Measurements from ENCODE around the gene FFAR3. TPM values are rescaled to one million over a fixed set of nuclear protein-coding genes. Genes with fewer than 3 reads are reported as not detected.

Gene FFAR3
- total RNA-seq, 2 donors from 2014 or later, result not detected

- peaks cover 22% of the 10 kb centered on the region for H3K4me1 ChIP-seq
- intact Hi-C loops (cut with DNase I), result no loop called here
- no peaks in the 10 kb centered on the region for H3K36me3 ChIP-seq (replicated peaks in 1 of 2; ENCODE audit: insufficient read depth in 1 of 2, low read depth in 2 of 2)
- ATAC-seq (no peak), DNase-seq (no peak)
- no peaks in the 10 kb centered on the region for H3K9me3 ChIP-seq
- 59 to 100% methylated on average over 2 to 6 of the region's 14 CpGs for WGBS, 2 donors
- no peak for TF ChIP-seq CTCF (IDR thresholded peaks at IDR 0.05)
- no peak for TF ChIP-seq POLR2A (IDR thresholded peaks at IDR 0.05)
- H3K4me3 ChIP-seq, result no peak overlapping the region
- no peaks in the 10 kb centered on the region for H3K27me3 ChIP-seq
- no peak overlapping the region for H3K27ac ChIP-seq
Measured at GRCh38 chr19:35362261-35363000, 4.2 kb downstream of the FFAR3 start.

- ATAC-seq (no peak), DNase-seq (no peak)
- no peaks in the 10 kb centered on the region for H3K36me3 ChIP-seq (replicated peaks in 1 of 2; ENCODE audit: insufficient read depth in 1 of 2, low read depth in 2 of 2)
- whole genome bisulfite sequencing, 2 donors, result 80 to 85% methylated on average over 1 to 8 of the region's 11 CpGs
- no peaks in the 10 kb centered on the region for H3K9me3 ChIP-seq
- H3K4me1 ChIP-seq, result peaks cover 16% of the 10 kb centered on the region
- no peaks in the 10 kb centered on the region for H3K27me3 ChIP-seq
- TF ChIP-seq POLR2A (IDR thresholded peaks at IDR 0.05), result no peak
- TF ChIP-seq CTCF (IDR thresholded peaks at IDR 0.05), result no peak
- no peak overlapping the region for H3K27ac ChIP-seq
- intact Hi-C loops (cut with DNase I), result no loop called here
- H3K4me3 ChIP-seq, result no peak overlapping the region
Measured at GRCh38 chr19:35363001-35363590, 4.8 kb downstream of the FFAR3 start.

GRCh38 chr19:35363711-35364425 is 5.6 kb downstream of the FFAR3 start:
- no peak for ATAC-seq

DNA sequence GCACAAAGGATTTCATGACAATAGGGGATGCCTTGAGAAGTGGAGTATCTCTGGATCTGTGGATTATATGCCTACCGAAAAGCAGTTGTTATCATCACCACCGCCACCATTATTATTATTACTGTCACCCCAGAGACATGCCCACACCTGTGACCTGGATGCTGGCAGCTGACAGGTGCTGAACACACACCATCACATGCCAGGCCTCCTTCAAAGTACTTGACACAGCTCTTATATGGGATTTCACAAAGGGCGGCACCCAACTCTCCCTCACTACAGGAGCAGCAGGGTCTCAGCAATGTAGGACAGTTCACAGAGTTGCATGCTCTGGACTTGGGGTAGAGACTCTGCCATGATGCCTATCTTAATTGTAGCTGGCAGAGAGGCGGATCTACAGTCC is 7.0 kb downstream of the FFAR3 start:
- H3K4me1 ChIP-seq, result peaks cover 14% of the 10 kb centered on the region
- H3K4me3 ChIP-seq, result no peak overlapping the region
- no peak for ATAC-seq
- no peaks in the 10 kb centered on the region for H3K36me3 ChIP-seq (replicated peaks in 1 of 2; ENCODE audit: insufficient read depth in 1 of 2, low read depth in 2 of 2)
- TF ChIP-seq CTCF (IDR thresholded peaks at IDR 0.05) (no peak), POLR2A (IDR thresholded peaks at IDR 0.05) (no peak)
- DNase-seq, result no peak
- no peaks in the 10 kb centered on the region for H3K27me3 ChIP-seq
- intact Hi-C loops (cut with DNase I), result no loop called here
- 100% methylated on average over 2 of the region's 4 CpGs for WGBS, 2 donors
- H3K27ac ChIP-seq, result no peak overlapping the region
- no peaks in the 10 kb centered on the region for H3K9me3 ChIP-seq

More at GRCh38 chr19:35363711-35364425, 5.6 kb downstream of the FFAR3 start:
- 82 to 84% methylated on average over 14 to 15 of the region's 19 CpGs for WGBS, 2 donors
- Histone ChIP-seq H3K9me3 (no peaks in the 10 kb centered on the region), H3K36me3 (replicated peaks in 1 of 2; ENCODE audit: insufficient read depth in 1 of 2, low read depth in 2 of 2) (no peaks in the 10 kb centered on the region), H3K4me3 (no peak overlapping the region), H3K4me1 (peaks cover 14% of the 10 kb centered on the region), H3K27ac (no peak overlapping the region), H3K27me3 (no peaks in the 10 kb centered on the region)
- intact Hi-C loops (cut with DNase I), result no loop called here
- no peak for DNase-seq
- TF ChIP-seq CTCF (IDR thresholded peaks at IDR 0.05), result no peak

All from body of pancreas (tissue), 4 donors.